ENCODE data around the gene ADAM19. TPM values are rescaled to one million over a fixed set of nuclear protein-coding genes. Genes with fewer than 3 reads are reported as not detected.

Gene ADAM19
- total RNA-seq, 2 donors from 2014 or later: 2.9 to 12.8 TPM

GRCh38 chr5:157502143-157502647, 73.4 kb downstream of the ADAM19 start:
- Histone ChIP-seq H3K27ac (no peak overlapping the region), H3K9me3 (no peaks in the 10 kb centered on the region), H3K27me3 (no peaks in the 10 kb centered on the region), H3K9ac (ENCODE audit: low read depth in 2 of 2, low read length in 2 of 2) (peak overlapping the region in 1 of 2 donors; percentile 46), H3K4me3 (no peak overlapping the region), H3K4me1 (no peaks in the 10 kb centered on the region), H3K36me3 (no peaks in the 10 kb centered on the region)
- intact Hi-C loops (cut with DNase I): no loop called here
- TF ChIP-seq CTCF (IDR thresholded peaks at IDR 0.05): no peak
- DNase-seq: no peak

GRCh38 chr5:157497875-157498611, 77.5 kb downstream of the ADAM19 start:
- DNase-seq: no peak
- no peaks in the 10 kb centered on the region for H3K9me3 ChIP-seq
- no peak overlapping the region for H3K9ac ChIP-seq (ENCODE audit: low read depth in 2 of 2, low read length in 2 of 2)
- intact Hi-C loops (cut with DNase I): no loop called here
- H3K4me3 ChIP-seq: no peak overlapping the region
- no peaks in the 10 kb centered on the region for H3K4me1 ChIP-seq
- no peak overlapping the region for H3K27ac ChIP-seq
- TF ChIP-seq CTCF (IDR thresholded peaks at IDR 0.05): no peak
- H3K36me3 ChIP-seq: no peaks in the 10 kb centered on the region
- no peaks in the 10 kb centered on the region for H3K27me3 ChIP-seq

GRCh38 chr5:157496864-157497263, 78.7 kb downstream of the ADAM19 start:
- no peaks in the 10 kb centered on the region for H3K27me3 ChIP-seq
- no peak overlapping the region for H3K27ac ChIP-seq
- no peak overlapping the region for H3K4me3 ChIP-seq
- intact Hi-C loops (cut with DNase I): no loop called here
- H3K36me3 ChIP-seq: no peaks in the 10 kb centered on the region
- DNase-seq: no peak
- no peaks in the 10 kb centered on the region for H3K9me3 ChIP-seq
- H3K4me1 ChIP-seq: no peaks in the 10 kb centered on the region
- H3K9ac ChIP-seq (ENCODE audit: low read depth in 2 of 2, low read length in 2 of 2): no peak overlapping the region
- no peak for TF ChIP-seq CTCF (IDR thresholded peaks at IDR 0.05)

- TF ChIP-seq CTCF (IDR thresholded peaks at IDR 0.05): no peak
- H3K9ac ChIP-seq (ENCODE audit: low read depth in 2 of 2, low read length in 2 of 2): no peak overlapping the region
- H3K4me3 ChIP-seq: no peak overlapping the region
- intact Hi-C loops (cut with DNase I): no loop called here
- no peaks in the 10 kb centered on the region for H3K4me1 ChIP-seq
- no peaks in the 10 kb centered on the region for H3K36me3 ChIP-seq
- H3K27me3 ChIP-seq: no peaks in the 10 kb centered on the region
- DNase-seq: no peak
- H3K9me3 ChIP-seq: no peaks in the 10 kb centered on the region
- no peak overlapping the region for H3K27ac ChIP-seq
Observed at GRCh38 chr5:157494178-157494832, 81.3 kb downstream of the ADAM19 start.

GRCh38 chr5:157492886-157493285, 82.7 kb downstream of the ADAM19 start:
- H3K9me3 ChIP-seq: no peaks in the 10 kb centered on the region
- H3K4me3 ChIP-seq: no peak overlapping the region
- H3K27me3 ChIP-seq: no peaks in the 10 kb centered on the region
- no peaks in the 10 kb centered on the region for H3K4me1 ChIP-seq
- H3K9ac ChIP-seq (ENCODE audit: low read depth in 2 of 2, low read length in 2 of 2): no peak overlapping the region
- intact Hi-C loops (cut with DNase I): no loop called here
- H3K36me3 ChIP-seq: no peaks in the 10 kb centered on the region
- H3K27ac ChIP-seq: no peak overlapping the region
- TF ChIP-seq CTCF (IDR thresholded peaks at IDR 0.05): no peak
- no peak for DNase-seq

All from colonic mucosa (tissue), 4 donors.